ACHN (cell line): ENCODE measurements around the gene SCNN1A.

Experiments
- DNase-seq: peaks from one replicate; pipeline ENCODE4 v3.0.0-alpha.2; 2015
- in situ Hi-C: cut with HindIII; loops from 2 replicates; pipeline ENCODE4 v1.10.0; 2017; ENCODE audit warnings: low sequenced_read_pairs, low pct_ligation_motif_present, low pct_unique_long_range_greater_than_20kb

The SCNN1A gene

DNA sequence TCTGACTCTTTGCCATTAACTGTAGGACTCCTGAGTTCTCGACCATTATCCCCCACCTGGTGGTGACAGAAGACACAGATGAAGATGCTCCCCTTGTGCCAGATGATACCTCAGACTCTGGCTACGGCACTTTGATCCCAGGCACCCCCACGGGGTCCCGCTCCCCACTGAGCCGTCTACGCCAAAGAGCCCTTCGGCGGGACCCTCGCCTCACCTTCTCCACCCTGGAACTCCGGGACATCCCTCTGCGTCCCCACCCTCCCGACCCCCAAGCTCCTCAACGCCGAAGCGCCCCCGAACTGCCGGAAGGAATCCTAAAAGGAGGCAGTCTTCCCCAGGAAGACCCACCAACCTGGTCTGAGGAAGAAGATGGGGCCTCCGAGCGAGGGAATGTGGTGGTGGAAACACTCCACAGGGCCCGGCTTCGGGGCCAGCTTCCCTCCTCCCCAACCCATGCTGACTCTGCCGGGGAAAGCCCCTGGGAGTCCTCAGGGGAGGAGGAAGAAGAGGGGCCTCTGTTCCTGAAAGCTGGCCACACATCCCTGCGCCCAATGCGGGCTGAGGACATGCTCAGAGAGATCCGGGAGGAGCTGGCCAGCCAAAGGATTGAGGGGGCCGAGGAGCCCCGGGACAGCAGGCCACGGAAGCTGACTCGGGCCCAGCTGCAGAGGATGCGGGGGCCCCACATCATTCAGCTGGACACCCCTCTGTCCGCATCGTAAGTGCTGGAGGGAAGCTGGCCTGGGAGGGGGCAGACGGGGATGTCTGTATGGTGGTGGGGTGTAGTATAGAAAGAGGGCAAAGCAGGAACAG lies 47.9 kb downstream of the SCNN1A start:
- no peak for DNase-seq
- in situ Hi-C loops: no loop called here

DNA sequence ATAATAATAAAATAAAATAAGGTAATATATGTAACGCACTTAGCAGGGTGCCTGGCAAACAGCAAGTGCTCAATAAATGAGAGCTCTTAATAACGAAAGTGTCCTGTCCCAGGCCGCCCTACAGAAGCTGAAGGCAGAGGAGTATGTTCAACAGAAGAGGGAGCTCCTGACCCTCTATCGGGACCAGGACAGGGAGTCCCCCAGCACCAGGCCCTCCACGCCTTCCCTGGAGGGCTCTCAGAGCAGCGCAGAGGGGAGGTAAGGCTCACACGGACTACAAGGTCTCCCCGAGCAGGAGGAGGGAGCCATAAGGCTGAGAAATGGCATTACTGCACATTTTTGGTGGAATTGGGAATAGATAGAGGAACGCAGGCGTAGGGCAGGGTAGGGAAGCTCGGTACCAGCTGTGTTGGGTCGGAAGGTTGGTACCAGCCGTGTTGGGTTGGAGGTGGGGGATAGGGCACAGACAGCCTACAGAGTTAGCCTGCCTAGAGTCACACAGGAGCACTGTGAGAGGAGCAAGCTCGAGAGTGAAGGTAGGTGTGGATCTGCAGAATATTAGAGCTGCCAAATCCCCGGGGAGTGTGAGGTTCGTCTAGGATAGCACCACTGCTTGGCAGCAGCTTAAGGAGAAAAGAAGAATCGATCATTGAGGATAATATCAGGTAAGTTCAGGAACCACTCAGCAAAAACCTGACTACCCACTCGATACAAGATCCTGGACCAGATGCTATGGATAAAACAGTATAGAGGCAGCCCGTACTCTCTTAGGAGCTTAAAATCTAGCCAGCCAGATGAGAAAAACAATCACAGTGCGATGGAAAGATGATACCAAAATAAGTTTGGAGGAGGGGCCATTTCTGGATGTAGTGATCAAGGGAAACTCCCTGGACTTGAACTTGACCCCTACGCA lies 48.8 kb downstream of the SCNN1A start:
- DNase-seq: peak; percentile 64
- in situ Hi-C loops: no loop called here

DNA sequence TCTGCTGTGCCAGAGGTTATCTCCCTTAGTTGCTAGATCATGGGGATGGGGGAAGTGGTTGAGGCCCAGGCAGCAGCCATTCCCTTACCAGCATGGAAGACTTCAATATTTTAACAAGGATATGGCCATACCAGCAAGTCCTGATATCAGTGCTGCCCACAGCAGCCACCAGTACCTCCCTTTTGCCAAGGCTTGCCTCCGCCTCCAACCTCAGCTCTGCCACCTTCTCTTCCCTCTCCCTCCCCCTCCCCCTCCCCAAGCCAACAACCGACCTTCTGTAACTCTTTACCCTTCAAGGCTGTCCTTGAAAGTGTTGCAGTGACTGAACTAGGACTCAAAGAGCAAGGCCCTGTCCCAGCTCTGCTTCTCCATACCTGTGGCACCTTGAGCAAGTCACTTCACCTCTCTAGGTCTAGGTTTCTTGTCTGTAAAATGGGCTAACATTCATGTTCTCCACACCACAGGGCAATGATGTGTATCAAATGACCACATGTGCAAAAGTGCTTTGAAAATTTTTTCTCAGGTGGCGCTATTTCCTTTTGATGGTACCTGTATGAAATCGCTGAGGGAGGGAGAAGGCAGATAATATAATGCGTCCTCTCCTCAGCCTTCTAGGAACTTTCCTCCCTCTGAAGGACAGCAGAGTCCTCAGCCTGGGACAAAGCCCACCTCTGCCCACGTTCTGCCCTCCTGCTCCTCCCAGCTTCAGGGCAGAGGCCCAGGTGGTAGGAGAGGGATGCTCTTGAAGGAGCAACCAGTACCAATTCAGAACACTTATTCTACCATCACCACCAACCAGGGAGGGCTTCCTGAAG lies 50.2 kb downstream of the SCNN1A start:
- in situ Hi-C loops: no loop called here
- DNase-seq: no peak

DNA sequence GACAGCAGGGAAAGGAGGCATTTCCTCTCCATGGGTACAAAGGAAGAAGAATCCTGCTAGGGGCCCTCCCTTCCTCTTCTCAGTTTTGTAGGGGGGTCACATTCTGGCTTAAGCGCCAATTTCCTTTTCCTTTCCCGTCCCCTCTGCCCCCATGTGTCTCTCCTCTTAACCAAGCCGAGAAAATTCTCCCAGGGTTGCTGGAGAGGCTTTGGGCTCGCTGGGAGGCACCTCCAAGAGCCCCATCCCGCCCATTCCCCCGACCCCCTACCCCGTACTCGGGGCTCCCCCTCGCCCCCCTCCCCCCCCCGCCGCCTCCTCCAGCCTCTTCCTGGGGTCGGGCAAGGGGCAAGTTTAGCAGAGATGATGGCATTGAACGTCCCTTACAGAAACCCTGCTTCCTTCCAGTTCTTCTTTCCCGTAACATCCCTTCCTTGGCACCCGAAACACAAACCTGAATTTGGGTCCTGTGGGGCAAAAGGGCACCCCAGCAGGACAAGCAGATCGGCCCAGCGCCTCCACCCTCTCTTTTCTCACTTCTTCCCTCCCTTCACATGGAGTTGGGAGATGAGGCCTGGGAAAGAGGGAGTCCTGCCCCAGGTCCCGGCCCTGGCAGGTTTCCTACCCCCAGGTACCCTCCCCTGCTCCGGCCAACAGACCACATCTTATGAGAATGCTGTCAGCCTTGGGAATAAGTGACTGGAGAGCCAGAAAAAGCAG lies 51.2 kb downstream of the SCNN1A start:
- in situ Hi-C loops: no loop called here
- no peak for DNase-seq

DNA sequence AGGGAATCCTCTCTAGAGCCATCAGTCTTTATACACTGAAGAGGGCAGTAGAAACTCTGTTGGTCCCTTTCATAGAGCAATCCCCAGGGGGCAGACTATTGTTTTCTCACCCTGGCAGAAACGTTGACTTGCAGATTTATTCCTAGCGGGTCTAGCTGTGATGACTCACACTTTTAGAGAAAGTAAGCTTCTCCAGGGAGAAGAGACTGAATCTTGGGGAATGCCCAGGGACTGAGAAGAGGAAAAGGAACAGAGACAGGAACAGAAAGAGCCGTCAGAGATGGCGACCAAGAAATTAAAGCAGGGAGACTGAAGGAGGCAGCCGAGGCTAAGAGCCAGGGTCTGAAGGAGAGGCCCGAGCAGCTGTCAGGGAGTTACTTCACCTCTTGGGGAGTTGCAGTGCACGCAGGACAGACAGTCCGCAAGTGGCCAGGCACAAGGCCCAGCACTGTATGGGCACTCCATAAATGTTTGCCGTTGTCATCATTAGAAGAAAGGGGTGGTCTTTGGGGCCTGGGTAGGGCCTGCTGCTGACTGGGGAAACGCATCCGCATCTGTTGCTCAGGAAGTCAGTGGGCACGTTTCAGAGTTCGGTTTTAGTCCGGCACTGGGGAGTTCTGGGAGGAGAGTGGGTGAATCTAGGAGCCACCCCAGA lies 51.9 kb downstream of the SCNN1A start:
- in situ Hi-C loops: no loop called here
- DNase-seq: peak; percentile 93

DNA sequence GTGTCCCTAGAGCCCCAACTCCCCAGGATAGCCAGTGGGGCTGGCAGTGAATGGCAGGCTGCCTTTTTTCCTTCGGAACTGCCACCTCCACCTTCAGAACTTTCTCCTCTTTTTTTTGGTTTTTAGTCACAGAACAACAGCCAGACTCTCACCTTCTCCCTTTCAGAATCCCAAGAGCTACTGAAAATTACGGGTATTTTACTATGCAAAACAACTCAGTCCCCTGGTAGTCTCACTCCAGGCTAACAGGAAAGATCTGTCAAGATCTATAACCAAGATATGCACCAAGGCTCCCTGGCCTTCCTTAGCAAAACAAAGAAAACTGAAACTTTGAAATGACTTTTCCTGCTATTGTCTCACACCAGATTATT lies 52.4 kb downstream of the SCNN1A start:
- no peak for DNase-seq
- in situ Hi-C loops: no loop called here

DNA sequence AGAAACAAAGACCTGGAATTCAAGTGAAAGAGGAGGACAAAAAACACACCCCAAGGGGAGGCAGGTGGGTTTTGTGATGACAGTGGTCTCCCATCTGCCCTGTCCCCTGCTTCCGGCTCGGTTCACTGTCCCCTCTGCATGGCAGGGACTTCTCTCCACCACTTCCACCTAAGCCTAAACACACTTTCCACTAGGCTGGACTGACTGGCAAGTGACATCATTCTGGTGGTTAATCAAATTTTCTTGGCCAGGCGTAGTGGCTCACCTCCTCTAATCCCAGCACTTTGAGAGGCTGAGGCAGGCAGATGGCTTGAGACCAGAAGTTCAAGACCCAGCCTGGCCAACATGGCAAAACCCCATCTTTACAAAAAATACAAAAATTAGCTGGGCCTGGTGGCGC lies 53.0 kb downstream of the SCNN1A start:
- in situ Hi-C loops: no loop called here
- no peak for DNase-seq

DNA sequence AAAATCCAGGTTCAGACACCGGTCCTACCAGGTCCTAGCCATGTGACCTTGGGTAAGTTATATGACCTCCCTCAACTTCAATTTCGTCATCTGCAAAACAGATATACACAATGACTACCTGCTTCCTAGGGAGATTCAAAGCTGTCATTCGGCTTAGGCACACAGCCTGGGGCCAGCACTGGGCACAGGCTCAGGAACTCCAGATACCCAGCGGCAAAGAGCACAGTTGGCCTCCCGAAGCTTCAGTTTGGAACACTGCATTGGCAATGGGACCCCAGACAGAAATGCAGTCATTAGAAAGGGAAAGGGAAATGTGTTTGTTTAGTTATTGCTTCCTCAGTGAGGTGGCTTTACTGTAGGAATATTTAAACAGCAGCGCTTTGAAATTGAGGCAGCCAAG lies 53.5 kb downstream of the SCNN1A start:
- no peak for DNase-seq
- in situ Hi-C loops: no loop called here

DNA sequence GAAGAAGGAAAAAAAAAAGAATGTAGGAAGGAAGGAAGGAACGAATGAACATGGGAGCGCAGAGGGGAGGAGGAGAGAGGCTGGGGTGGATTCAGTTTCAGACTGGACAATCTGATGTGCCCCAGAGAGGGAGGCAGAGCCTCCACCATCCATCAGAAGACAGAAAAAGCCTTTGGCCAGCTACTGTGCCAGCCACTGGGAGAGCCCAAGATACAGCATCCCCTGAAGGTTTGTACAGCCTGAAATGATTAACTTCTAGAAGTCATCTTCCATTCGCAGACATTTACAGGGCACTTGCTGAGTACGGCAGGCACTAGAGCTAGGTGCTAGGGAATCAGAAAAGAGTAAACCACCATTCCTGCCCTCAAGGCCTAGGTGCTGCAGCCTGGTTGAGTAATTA lies 55.9 kb downstream of the SCNN1A start:
- DNase-seq: no peak
- in situ Hi-C loops: no loop called here

DNA sequence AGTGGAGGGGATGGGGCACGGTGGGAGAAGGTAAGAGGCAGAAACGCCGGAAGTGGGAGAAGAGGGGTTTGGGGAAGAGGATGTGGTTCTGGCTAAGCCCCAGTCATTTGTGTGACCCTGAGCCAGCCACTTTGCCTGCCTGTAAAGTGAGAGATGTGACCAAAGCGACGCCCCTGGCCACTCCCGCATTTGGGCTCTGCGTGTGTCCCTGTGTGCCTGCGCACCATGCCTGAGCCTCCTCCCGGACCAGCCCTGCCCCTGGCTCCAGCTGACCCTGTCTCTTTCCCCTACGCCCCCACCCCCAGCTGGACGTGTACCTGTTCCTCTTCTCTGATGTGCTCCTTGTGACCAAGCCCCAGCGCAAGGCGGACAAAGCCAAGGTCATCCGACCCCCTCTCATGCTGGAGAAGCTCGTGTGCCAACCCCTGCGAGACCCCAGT lies 56.9 kb downstream of the SCNN1A start:
- in situ Hi-C loops: no loop called here
- no peak for DNase-seq

DNA sequence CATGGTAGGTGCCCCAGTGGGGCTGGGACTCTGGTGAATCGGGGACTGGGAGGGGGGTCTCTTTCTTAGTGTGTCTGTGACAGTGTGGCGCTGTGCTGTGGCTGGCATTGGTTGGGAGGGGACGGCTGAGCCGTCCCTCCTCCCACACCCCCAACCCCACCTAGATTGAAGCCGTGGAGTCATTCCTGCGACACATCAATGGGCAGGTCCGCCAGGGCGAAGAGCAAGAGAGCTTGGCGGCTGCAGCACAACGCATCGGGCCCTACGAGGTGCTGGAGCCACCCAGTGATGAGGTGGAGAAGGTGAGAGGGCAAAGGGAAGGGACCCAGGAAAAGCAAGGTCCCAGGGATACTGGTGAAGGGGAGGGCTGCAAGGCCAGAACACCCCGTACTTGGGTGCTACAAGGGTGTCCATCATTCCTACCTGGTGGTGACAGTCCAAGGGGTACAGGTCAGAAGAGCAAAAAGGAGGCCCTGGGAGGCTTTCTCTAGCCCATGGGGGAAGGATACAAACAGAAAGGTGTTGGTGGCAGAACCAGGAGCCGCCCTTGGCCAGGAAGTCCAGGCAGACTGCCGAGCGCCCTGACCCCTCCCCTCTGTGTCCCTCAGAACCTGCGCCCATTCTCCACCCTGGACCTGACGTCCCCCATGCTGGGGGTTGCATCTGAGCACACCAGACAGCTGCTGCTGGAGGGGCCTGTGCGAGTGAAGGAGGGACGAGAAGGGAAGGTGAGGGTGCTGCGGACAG lies 57.5 kb downstream of the SCNN1A start:
- DNase-seq: no peak
- in situ Hi-C loops: no loop called here

DNA sequence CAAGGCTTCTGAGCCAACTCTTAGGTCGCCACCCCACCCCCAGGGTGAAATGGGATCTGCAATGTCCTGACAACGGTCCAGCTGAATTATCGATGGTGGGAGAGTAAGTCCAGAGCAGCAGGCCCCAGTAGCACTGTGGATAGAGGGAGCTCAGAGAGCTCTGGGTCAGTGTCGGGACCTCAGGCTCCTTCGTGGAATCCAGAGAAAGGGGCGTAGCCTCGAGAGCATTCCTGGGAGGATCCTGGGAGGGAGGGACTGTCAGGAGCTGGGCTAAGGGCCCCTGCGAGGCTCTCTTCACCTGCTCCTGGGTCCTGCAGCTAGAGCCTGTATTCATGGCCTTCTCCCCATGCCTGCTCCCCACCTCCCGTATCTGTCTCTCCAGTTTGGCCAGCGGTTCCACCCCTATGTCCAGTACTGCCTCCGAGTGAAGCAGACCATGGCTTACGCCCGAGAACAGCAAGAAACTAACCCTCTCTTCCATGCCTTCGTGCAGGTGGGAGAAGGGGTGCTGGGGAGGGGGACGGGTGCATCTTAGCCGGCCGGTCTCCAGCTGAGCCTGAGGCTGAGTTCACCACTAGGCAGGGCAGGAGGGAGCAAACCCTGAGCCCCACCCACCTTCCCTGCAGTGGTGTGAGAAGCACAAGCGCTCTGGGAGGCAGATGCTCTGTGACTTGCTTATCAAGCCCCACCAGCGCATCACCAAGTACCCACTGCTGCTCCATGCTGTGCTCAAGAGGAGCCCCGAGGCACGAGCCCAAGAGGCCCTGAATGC lies 58.3 kb downstream of the SCNN1A start:
- no peak for DNase-seq
- in situ Hi-C loops: no loop called here

DNA sequence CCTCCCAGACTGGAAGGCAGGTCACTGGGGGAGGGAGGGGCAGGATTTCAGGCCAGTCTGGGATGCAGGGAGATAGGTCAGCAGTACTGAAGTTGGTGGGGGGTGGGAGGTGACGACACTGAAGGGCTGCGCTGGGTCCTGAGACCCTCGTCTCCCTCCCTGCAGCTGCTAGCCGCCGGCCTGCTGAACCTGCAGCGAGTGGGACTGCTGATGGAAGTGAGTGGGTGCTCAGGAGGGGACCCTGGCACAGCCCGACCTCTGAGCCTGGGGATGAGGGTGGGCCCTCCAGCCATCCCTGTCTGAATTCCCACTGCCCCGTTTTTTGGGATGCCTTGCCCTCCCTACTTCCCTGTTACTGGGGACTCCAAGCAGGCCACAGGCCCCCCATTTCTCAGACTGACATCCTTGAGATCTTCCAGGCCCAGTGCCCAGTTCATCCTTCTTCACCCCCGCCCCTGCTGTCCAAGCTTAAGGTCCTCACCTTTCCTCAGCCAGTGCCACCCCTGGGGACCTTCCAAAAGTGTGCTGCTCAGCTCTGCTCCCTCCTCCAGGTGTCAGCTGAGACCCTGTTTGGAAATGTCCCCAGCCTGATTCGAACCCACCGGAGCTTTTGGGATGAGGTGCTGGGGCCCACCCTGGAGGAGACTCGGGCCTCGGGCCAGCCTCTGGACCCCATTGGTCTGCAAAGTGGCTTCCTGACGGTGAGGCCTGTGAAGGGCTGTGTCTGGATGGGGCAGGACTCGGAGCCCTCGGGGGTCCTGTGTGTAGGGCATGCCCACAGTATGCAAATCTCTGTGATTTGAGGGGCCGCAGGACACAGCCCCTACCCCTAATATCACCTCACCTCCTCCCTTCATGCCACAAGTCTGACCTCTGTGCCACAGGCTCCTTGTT lies 59.4 kb downstream of the SCNN1A start:
- DNase-seq: no peak
- in situ Hi-C loops: no loop called here

DNA sequence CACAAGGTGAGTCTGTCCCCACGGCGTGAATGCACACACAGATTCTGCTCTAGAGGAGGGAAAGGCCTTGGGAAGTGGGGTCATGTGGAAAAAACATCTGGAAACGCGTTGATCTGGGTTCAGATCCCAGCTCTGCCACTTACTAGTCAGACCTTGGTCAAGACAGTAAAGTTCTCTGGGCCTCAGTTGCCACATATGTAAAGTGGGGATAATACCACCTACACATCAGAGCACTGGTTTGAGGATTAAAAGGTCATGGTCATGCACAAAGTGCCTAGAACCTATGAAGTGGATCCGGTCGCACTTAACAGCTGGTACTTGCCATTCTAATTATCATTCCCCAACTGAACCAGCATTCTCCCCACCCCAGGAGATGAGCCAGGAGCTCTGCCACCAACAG lies 60.2 kb downstream of the SCNN1A start:
- in situ Hi-C loops: no loop called here
- DNase-seq: no peak

DNA sequence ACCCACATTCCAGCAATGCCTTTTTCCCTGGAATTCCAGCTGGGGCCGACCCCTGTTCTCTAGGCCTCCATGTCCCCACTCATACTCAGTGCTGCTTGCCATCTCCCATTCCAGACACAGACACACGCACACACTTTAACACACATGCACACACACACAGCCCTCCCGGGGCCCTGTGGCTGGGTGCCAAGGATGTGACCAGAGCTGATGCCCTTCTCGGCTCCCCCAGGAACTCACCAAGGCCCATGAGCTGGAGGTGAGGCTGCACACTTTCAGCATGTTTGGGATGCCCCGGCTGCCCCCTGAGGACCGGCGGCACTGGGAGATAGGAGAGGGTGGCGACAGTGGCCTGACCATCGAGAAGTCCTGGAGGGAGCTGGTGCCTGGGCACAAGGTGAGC lies 60.6 kb downstream of the SCNN1A start:
- no peak for DNase-seq
- in situ Hi-C loops: no loop called here
